GM21526 (cell line): ENCODE data around the gene SPSB3.
"Not testable (repeated sequence)": the region's sequence is repeated elsewhere in the genome, so short reads cannot be mapped to it uniquely, and the experiment has no call there.

ENCODE experiments used
- ATAC-seq: cut with Tn5 transposase; IDR thresholded peaks from one replicate; pipeline ENCODE4 v1.9.1; 2021; ENCODE audit warnings: moderate library complexity; ENCODE audit not compliant: unreplicated experiment, low FRiP score

SPSB3 gene

GRCh38 chr16:1817276-1817589, 34.9 kb upstream of the SPSB3 start:
- no peak for ATAC-seq

GRCh38 chr16:1816396-1817275, 34.3 kb upstream of the SPSB3 start:
- ATAC-seq: no peak

- no peak for ATAC-seq
Measured at GRCh38 chr16:1815461-1815860, 33.1 kb upstream of the SPSB3 start.

GRCh38 chr16:1812732-1813163, 30.4 kb upstream of the SPSB3 start:
- ATAC-seq: no peak

- no peak for ATAC-seq
Measured at GRCh38 chr16:1810536-1810935, 28.2 kb upstream of the SPSB3 start.

- no peak for ATAC-seq
Measured at GRCh38 chr16:1810106-1810505, 27.7 kb upstream of the SPSB3 start.

GRCh38 chr16:1809281-1809801, 27.0 kb upstream of the SPSB3 start:
- ATAC-seq: no peak

GRCh38 chr16:1808691-1809090, 26.3 kb upstream of the SPSB3 start:
- ATAC-seq: no peak

GRCh38 chr16:1807626-1808025, 25.3 kb upstream of the SPSB3 start:
- no peak for ATAC-seq

GRCh38 chr16:1800701-1801100, 18.3 kb upstream of the SPSB3 start:
- ATAC-seq: no peak

GRCh38 chr16:1799263-1799662, 16.9 kb upstream of the SPSB3 start:
- ATAC-seq: not testable (repeated sequence)

- no peak for ATAC-seq
Measured at GRCh38 chr16:1794908-1795666, 12.7 kb upstream of the SPSB3 start.

GRCh38 chr16:1794221-1794871, 12.0 kb upstream of the SPSB3 start:
- ATAC-seq: no peak

- ATAC-seq: no peak
Measured at GRCh38 chr16:1793578-1794220, 11.3 kb upstream of the SPSB3 start, which contains the start of gene IGFALS. IGFALS (minus strand) TSS chr16:1793705; CDS start chr16:1793652, 53 bp downstream.

GRCh38 chr16:1792836-1793577, 10.6 kb upstream of the SPSB3 start:
- no peak for ATAC-seq

GRCh38 chr16:1791943-1792812, 9.8 kb upstream of the SPSB3 start:
- ATAC-seq: no peak

- no peak for ATAC-seq
Measured at GRCh38 chr16:1791256-1791942, 9.0 kb upstream of the SPSB3 start.

- ATAC-seq: no peak
Measured at GRCh38 chr16:1790611-1791255, 8.4 kb upstream of the SPSB3 start.
